ENCODE results near the gene ADAMTS12. TPM values are rescaled to one million over a fixed set of nuclear protein-coding genes. Genes with fewer than 3 reads are reported as not detected.

Gene ADAMTS12
- total and polyA plus RNA-seq, 10 of the 15 experiments (the other 5 are each of a cell fraction or from before 2014, with no cell fraction given) = 0.11 to 35.8 (median 20.7) TPM

- Histone ChIP-seq H3K27ac (ENCODE audit: control insufficient read depth, insufficient read depth) (no peak overlapping the region), H3K4me2 (ENCODE audit: control insufficient read depth, insufficient read depth) (no peak overlapping the region), H3K4me1 (ENCODE audit: control insufficient read depth, insufficient read depth, low read length) (peaks cover 20% of the 10 kb centered on the region), H3K36me3 (ENCODE audit: control insufficient read depth in 2 of 2, insufficient read depth in 2 of 2, low read length in 1 of 2) (no peaks in the 10 kb centered on the region), H3K79me2 (ENCODE audit: control insufficient read depth, insufficient read depth, low read length) (no peaks in the 10 kb centered on the region), H3K27me3 (replicated peaks in 1 of 2; ENCODE audit: control insufficient read depth in 2 of 2, insufficient read depth in 2 of 2, low read length in 1 of 2) (no peaks in the 10 kb centered on the region), H3K4me3 (no peak overlapping the region), H3K9ac (ENCODE audit: control insufficient read depth, insufficient read depth, low read length) (no peak overlapping the region), H3K9me3 (replicated peaks; ENCODE audit: control insufficient read depth, insufficient read depth, low read length) (peaks cover 7% of the 10 kb centered on the region; the same call in 2 of the 3 replicates), H2AFZ (ENCODE audit: control insufficient read depth, low read depth, low read length) (no peak overlapping the region), H4K20me1 (ENCODE audit: control insufficient read depth, insufficient read depth) (no peaks in the 10 kb centered on the region)
- ChIA-PET SMC1A (ENCODE audit: uncharacterized antibody, unreplicated experiment) (no interaction called here), POLR2A (no interaction called here), RAD21 (ENCODE audit: unreplicated experiment) (no interaction called here), CTCF (interaction anchor here (1.1 kb wide), 1 partner anchor 236 kb away, joined by 3 read pairs; no protein-coding TSS in a partner anchor)
- 100% methylated on average over 1 of the region's 1 CpG for WGBS (ENCODE audit: insufficient coverage, insufficient replicate concordance, low lambda C conversion rate, missing lambda C conversion rate)
- in situ Hi-C loops (cut with MboI) (no loop called here), intact Hi-C loops (cut with micrococcal nuclease; ENCODE audit: unreplicated experiment) (loop anchor here (10.0 kb wide), 1 partner anchor 227 kb away; the partner anchor contains the start of gene TARS1)
- peak; percentile 52; the same call in 1 of the 2 replicates for TF ChIP-seq NBN (IDR thresholded peaks at IDR 0.05)
- TF ChIP-seq HDGF (IDR thresholded peaks at IDR 0.05) = peak; percentile 80; the same call in 1 of the 2 replicates
- no peak for TF ChIP-seq BCL11A (IDR thresholded peaks at IDR 0.05; ENCODE audit: low read depth, low read length)
- no peak for TF ChIP-seq ZNF24 (IDR thresholded peaks at IDR 0.05)
- DNase-seq (ENCODE audit: low read depth, low spot score) = no peak
- FAIRE-seq = no peak
- no TSS peak for BruUV-seq (replicated peaks)
- ATAC-seq = no peak
These were observed 220.0 kb downstream of the ADAMTS12 start for GRCh38 chr5:33671700-33672291.

- SMC1A ChIA-PET (ENCODE audit: uncharacterized antibody, unreplicated experiment) = interaction anchor here (1.0 to 1.7 kb wide), 7 partner anchors 8 to 272 kb away, joined by 3 to 9 read pairs (median 4); no protein-coding TSS in a partner anchor
- FAIRE-seq = no peak
- CTCF ChIA-PET = interaction anchor here (0.6 to 1.8 kb wide), 5 partner anchors 11 to 270 kb away, joined by 3 to 5 read pairs (median 4); no protein-coding TSS in a partner anchor
- Histone ChIP-seq H3K36me3 (ENCODE audit: control insufficient read depth in 2 of 2, insufficient read depth in 2 of 2, low read length in 1 of 2) (no peaks in the 10 kb centered on the region; a peak in 1 of 4 replicates), H2AFZ (ENCODE audit: control insufficient read depth, low read depth, low read length) (no peak overlapping the region), H3K9ac (ENCODE audit: control insufficient read depth, insufficient read depth, low read length) (no peak overlapping the region), H3K27me3 (replicated peaks in 1 of 2; ENCODE audit: control insufficient read depth in 2 of 2, insufficient read depth in 2 of 2, low read length in 1 of 2) (no peaks in the 10 kb centered on the region), H3K27ac (ENCODE audit: control insufficient read depth, insufficient read depth) (no peak overlapping the region), H3K4me1 (ENCODE audit: control insufficient read depth, insufficient read depth, low read length) (no peaks in the 10 kb centered on the region), H4K20me1 (ENCODE audit: control insufficient read depth, insufficient read depth) (no peaks in the 10 kb centered on the region), H3K4me3 (no peak overlapping the region), H3K79me2 (ENCODE audit: control insufficient read depth, insufficient read depth, low read length) (no peaks in the 10 kb centered on the region), H3K4me2 (ENCODE audit: control insufficient read depth, insufficient read depth) (no peak overlapping the region), H3K9me3 (replicated peaks; ENCODE audit: control insufficient read depth, insufficient read depth, low read length) (no peaks in the 10 kb centered on the region; the same call in none of the 3 replicates)
- no peak for ATAC-seq
- in situ Hi-C loops (cut with MboI) (no loop called here), intact Hi-C loops (cut with micrococcal nuclease; ENCODE audit: unreplicated experiment) (no loop called here)
- POLR2A ChIA-PET = no interaction called here
- RAD21 ChIA-PET (ENCODE audit: unreplicated experiment) = no interaction called here
- no TSS peak for BruUV-seq (replicated peaks)
- DNase-seq (ENCODE audit: low read depth, low spot score) = no peak
- 52% methylated on average over 8 of the region's 8 CpGs for WGBS (ENCODE audit: insufficient coverage, insufficient replicate concordance, low lambda C conversion rate, missing lambda C conversion rate)
- TF ChIP-seq NKRF (conservative IDR thresholded peaks at IDR 0.05) (no peak), RBBP5 (conservative IDR thresholded peaks at IDR 0.05) (no peak), RCOR1 (conservative IDR thresholded peaks at IDR 0.05; ENCODE audit: low read depth, low read length) (no peak), HDAC2 (IDR thresholded peaks at IDR 0.05) (no peak), POLR2AphosphoS5 (IDR thresholded peaks at IDR 0.05; ENCODE audit: low read length) (no peak), IKZF1 (conservative IDR thresholded peaks at IDR 0.05) (no peak), RAD51 (IDR thresholded peaks at IDR 0.05) (no peak), PRDM15 (CRISPR knock-in tag; IDR thresholded peaks at IDR 0.05) (no peak)
These were observed 228.9 kb downstream of the ADAMTS12 start for GRCh38 chr5:33662722-33663427.
